GM21825 (cell line): ENCODE measurements around the gene RASGRF2.
"Not testable (repeated sequence)": the region's sequence is repeated elsewhere in the genome, so short reads cannot be mapped to it uniquely, and the experiment has no call there.

Experiments used
- ATAC-seq: cut with Tn5 transposase; IDR thresholded peaks from one replicate; pipeline ENCODE4 v1.9.1; 2021; ENCODE audit warnings: mild to moderate bottlenecking, moderate library complexity; ENCODE audit not compliant: unreplicated experiment

RASGRF2 gene

GRCh38 chr5:81268521-81269196 lies 308.5 kb downstream of the RASGRF2 start:
- ATAC-seq, result no peak

- no peak for ATAC-seq
Measured at GRCh38 chr5:81269751-81270393, 309.7 kb downstream of the RASGRF2 start.

GRCh38 chr5:81270394-81271027 lies 310.3 kb downstream of the RASGRF2 start:
- ATAC-seq, result not testable (repeated sequence)
